Measurements from ENCODE around the gene CERS6.

The CERS6 gene

GRCh38 chr2:168790226-168790902 lies 334.3 kb downstream of the CERS6 start:
- no peak for TF ChIP-seq CTCF (IDR thresholded peaks at IDR 0.05)

DNA sequence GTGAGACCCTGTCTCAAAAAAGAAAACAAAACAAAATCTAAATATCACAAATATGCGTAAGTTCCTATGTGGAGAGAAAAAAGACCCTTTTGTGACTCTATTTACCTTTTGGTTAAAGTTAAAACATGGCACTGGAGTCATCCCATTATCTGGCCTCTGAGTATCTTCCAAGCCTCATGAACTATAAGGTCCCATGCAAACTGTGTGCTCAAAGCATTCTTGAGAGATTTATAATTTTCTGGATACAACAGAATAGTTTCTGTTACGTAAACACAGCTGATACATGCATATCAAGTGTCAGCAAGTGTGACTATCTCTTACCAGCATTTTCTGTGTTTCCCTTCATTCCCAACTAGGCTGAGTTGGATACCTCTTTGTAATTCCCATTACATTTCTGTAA lies 337.5 kb downstream of the CERS6 start:
- TF ChIP-seq CTCF (IDR thresholded peaks at IDR 0.05), result no peak

DNA sequence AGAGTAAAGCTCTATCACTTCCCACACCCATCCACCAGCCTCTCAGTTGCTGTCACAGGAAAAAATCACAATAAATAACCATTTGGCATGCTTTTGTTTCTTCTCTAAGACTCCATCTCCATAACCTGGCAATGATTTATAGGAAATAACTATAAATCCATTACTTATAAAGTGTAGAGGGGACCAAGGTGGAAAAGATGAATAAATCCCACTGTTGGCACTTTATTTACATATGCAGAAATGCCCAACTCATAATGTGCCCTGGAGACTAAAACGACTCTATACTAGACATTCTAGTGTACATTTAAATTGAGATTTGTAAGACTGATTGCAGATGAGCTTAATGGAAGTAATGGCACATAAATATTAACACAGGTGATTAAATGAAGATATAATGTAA lies 338.9 kb downstream of the CERS6 start:
- no peak for TF ChIP-seq CTCF (IDR thresholded peaks at IDR 0.05)

DNA sequence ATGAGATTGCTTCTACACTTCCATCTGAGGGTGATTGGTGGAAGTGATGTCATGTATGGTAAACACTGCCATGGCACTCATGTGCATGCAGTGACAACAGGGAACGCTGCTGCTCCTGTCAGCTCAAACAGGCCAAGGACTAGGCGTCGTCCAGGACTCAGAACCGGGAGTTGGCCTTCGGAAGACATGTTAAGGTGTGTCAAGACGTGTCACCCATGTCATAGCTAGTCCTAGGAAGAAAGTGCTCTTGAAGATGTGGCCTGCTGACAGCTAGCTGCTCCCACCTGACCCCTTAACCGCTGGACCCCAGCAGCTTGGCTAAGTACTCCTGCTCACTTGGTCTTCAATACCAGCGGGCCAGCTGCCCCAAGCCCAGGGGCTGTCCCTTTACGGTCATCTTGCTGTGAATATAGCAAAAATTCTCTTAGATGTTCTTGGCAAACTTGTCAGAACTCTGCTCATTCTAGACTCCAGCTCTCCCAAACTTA lies 340.1 kb downstream of the CERS6 start:
- no peak for TF ChIP-seq CTCF (IDR thresholded peaks at IDR 0.05)

- no peak for TF ChIP-seq CTCF (IDR thresholded peaks at IDR 0.05)
Observed at GRCh38 chr2:168796583-168797285, 340.7 kb downstream of the CERS6 start.

GRCh38 chr2:168797286-168797655 lies 341.2 kb downstream of the CERS6 start:
- TF ChIP-seq CTCF (IDR thresholded peaks at IDR 0.05), result no peak

DNA sequence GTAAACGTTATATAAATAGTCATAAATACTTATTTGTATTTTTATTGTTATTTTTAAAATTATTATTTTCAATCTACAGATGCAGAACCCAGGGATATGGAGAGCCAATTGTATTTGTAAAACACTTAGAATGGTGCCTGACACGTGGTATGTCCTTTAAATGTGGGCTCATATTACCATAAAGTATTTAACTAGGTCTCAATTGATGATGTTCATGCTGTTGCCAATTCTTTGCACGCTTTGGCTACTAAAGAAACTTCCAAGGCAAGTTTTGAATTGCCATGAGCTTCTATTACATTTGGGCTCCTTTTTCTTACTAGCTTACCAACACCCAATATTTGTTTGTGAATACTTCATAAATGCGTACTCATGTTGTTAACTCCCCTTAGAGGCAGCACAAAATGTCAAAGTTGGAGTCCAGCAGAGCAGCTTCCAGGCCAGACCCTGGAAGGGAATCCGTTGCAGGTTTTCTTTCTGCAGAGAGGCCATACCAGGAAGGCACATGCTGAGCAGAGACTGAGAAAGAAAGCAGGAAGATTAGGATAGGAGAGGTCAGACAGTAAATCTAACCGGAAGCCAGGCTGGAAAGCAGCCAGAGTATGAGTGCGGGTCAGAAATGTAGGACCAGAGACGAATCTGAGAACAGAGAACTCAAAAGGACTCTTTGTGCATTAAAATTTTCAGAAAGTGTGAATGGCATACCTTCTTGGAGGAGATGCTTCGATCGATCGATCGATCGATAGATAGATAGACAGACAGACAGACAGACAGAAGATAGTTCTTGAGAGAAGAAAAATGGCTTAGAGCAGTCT lies 342.2 kb downstream of the CERS6 start:
- no peak for TF ChIP-seq CTCF (IDR thresholded peaks at IDR 0.05)

Data from LNCAP (cell line).